Right lobe of liver (tissue), 4 donors: Measurements from ENCODE around the gene SLC9A5.

Source experiments
- CTCF ChIP-seq, 4 donors: fragments of 200-600 bp in 3 of 4; fragments of 450-650 bp in 1 of 4; IDR thresholded peaks; one replicate each; pipeline versions ENCODE4 v1.5.1 to v1.8.0; 2016 to 2022; ENCODE audit warnings: antibody characterized with exemption in 4 of 4, mild to moderate bottlenecking in 2 of 4
- POLR2A ChIP-seq: fragments of 450-650 bp; IDR thresholded peaks from one replicate; pipeline ENCODE4 v1.6.1; 2017; ENCODE audit warnings: antibody characterized with exemption, mild to moderate bottlenecking
- donor health status: DM: no; HTN: no; CAD: no.
- donor health status: DM: no; HTN: no; CAD: no.
- donor health status: DM: no; HTN: yes; CAD: no.

- TF ChIP-seq CTCF (IDR thresholded peaks at IDR 0.05) (no peak), POLR2A (no peak)
Observed at GRCh38 chr16:67296420-67296819, 47.6 kb downstream of the SLC9A5 start.
